Brain microvascular endothelial cell (primary cell): ENCODE data around the gene PRMT7.

Experiments used
- DNase-seq: peaks from one replicate; pipeline ENCODE4 v3.0.0-alpha.2; 2020
- H3K27ac ChIP-seq: fragments of 250-450 bp; sonication (Bioruptor Pico); 2 replicates; pipeline ENCODE4 v1.5.1; 2020; ENCODE audit warnings: mild to moderate bottlenecking, moderate library complexity
- H3K27me3 ChIP-seq: fragments of 250-450 bp; sonication (Bioruptor Pico); replicated peaks from 2 replicates; pipeline ENCODE4 v1.5.1; 2020; ENCODE audit warnings: mild to moderate bottlenecking
- H3K36me3 ChIP-seq: fragments of 250-450 bp; sonication (Bioruptor Pico); replicated peaks from 2 replicates; pipeline ENCODE4 v1.5.1; 2020; ENCODE audit warnings: mild to moderate bottlenecking
- H3K4me3 ChIP-seq: 2 replicates; pipeline ENCODE4 v1.5.1; 2011; ENCODE audit warnings: low read depth, mild to moderate bottlenecking, control low read depth, low read length, moderate library complexity
- CTCF ChIP-seq: IDR thresholded peaks from 2 replicates; pipeline ENCODE4 v1.5.1; 2011; ENCODE audit warnings: low read depth, mild to moderate bottlenecking, moderate library complexity, low read length, control low read depth, inconsistent platforms; ENCODE audit errors: missing control alignments
- in situ Hi-C: cut with HindIII; loops from 2 replicates; pipeline ENCODE4 v1.10.0; 2017; ENCODE audit warnings: low sequenced_read_pairs, low pct_ligation_motif_present

The PRMT7 gene

DNA sequence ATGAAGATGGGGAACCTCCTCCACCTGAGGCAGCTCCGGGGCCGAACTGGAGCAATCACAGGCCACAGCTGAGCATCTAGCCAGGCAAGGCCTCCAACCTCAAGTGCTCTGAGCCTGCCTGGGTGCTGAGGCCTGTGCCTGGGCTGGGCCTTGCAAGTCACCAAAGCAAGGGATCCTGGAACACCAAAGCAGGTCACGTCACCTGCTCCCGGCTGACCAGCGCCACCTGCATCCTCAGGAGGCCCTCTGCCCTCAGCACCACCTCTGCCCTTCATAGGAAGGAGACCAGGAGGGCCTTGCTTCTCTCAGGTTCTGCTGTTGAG, 69.5 kb downstream of the PRMT7 start:
- in situ Hi-C loops = no loop called here
- no peak overlapping the region for H3K27ac ChIP-seq
- TF ChIP-seq CTCF = no peak
- DNase-seq = no peak
- no peaks in the 10 kb centered on the region for H3K36me3 ChIP-seq
- H3K27me3 ChIP-seq = peaks cover 2% of the 10 kb centered on the region
- H3K4me3 ChIP-seq = no peak overlapping the region

DNA sequence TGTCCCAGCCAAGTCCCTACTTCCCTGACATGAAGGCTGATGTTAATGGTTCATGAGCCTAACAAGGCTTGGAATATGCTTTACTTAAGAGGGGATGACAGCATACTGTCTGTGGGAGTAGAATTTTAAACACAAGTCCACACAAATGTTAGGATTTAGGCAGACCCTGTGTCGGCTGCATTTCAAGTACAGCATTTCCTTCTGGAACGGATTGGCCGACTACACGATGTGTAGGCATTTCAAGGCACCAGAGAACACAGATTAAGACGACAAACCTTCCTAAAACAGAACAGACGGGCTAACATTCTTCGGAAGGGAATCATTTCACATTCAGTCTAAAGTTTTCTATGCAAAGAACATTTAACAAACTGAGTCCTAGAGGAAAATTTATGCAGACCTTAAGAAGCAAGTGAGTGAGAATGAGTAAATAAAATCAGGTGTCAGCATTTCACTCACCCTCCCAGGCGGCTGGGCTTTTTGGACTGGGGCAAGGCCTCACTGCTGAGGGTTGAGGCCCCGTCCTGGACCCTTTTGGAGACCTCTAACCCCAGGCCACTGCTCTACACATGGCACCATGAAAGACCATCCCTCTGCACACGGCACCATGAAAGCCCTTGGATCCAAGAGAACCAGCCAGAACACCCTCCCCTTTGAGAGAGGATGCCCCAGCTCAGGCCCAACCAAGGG, 70.0 kb downstream of the PRMT7 start:
- in situ Hi-C loops = no loop called here
- Histone ChIP-seq H3K27ac (no peak overlapping the region), H3K4me3 (no peak overlapping the region), H3K36me3 (no peaks in the 10 kb centered on the region), H3K27me3 (no peaks in the 10 kb centered on the region)
- no peak for TF ChIP-seq CTCF
- DNase-seq = no peak

GRCh38 chr16:68381363-68381724, 70.5 kb downstream of the PRMT7 start:
- TF ChIP-seq CTCF = no peak
- H3K27ac ChIP-seq = no peak overlapping the region
- no peaks in the 10 kb centered on the region for H3K36me3 ChIP-seq
- in situ Hi-C loops = no loop called here
- no peak for DNase-seq
- no peak overlapping the region for H3K4me3 ChIP-seq
- no peaks in the 10 kb centered on the region for H3K27me3 ChIP-seq

DNA sequence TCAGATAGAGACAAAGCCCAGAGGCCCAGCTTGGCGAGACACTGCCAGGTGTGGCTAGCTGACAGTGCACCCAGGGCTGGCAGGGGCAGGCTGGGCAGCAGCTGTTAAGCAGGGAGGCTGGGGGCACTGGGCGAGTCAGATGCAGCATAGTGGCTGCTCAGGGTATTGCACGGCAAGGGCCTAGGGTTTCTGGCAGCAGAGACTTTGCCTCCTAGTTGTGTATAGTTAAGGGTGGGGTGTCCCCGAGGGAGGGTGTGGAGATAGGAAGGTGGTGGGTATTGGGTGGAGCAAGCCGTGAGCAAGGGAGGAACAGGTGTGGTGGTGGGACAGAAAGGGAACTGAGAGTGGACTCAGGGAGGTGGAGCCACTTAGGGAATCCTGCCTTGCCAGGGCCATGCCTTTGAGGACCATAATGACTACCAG, 71.5 kb downstream of the PRMT7 start:
- Histone ChIP-seq H3K27me3 (no peaks in the 10 kb centered on the region), H3K4me3 (no peak overlapping the region), H3K27ac (no peak overlapping the region), H3K36me3 (no peaks in the 10 kb centered on the region)
- DNase-seq = no peak
- peak; percentile 54 for TF ChIP-seq CTCF
- in situ Hi-C loops = no loop called here

DNA sequence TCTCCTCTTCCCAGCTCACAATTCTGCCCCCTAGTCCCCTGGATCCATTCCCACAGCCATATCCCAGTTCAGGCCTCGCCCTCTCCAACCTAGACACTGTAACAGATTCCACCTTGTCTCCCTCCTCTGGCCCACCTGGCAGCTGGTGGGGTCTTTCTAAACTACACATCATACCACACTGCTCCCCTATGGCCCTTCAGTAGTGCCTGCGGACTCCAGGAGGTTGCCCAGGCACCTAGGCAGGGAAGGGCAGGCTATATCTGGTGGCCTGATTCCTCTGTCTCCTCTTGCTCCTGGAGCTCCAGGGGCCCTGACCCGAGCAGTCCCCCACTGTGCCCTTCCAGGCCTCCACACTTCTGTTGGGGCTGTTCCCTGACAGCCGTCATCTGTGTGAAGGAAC, 73.0 kb downstream of the PRMT7 start:
- Histone ChIP-seq H3K4me3 (no peak overlapping the region), H3K27me3 (no peaks in the 10 kb centered on the region), H3K27ac (no peak overlapping the region), H3K36me3 (no peaks in the 10 kb centered on the region)
- in situ Hi-C loops = no loop called here
- no peak for TF ChIP-seq CTCF
- no peak for DNase-seq
